HG03354 (cell line): ENCODE measurements around the gene CDC14A.
A peak's percentile ranks its signal among the peaks of the same experiment; 100 is the strongest.

Source experiments
- ATAC-seq: cut with Tn5 transposase; IDR thresholded peaks from one replicate; pipeline ENCODE4 v1.9.1; 2021; ENCODE audit warnings: mild to moderate bottlenecking; ENCODE audit not compliant: unreplicated experiment, poor library complexity, severe bottlenecking

Gene CDC14A

GRCh38 chr1:100438375-100438774 is 86.1 kb downstream of the CDC14A start:
- ATAC-seq, result no peak

- ATAC-seq, result no peak
Measured at GRCh38 chr1:100438789-100439188, 86.5 kb downstream of the CDC14A start.

- no peak for ATAC-seq
Measured at GRCh38 chr1:100440075-100440809, 87.9 kb downstream of the CDC14A start.

GRCh38 chr1:100441146-100441545 is 88.8 kb downstream of the CDC14A start:
- ATAC-seq, result no peak

- ATAC-seq, result no peak
Measured at GRCh38 chr1:100441651-100442050, 89.3 kb downstream of the CDC14A start.

GRCh38 chr1:100443811-100444571 is 91.7 kb downstream of the CDC14A start:
- ATAC-seq, result peak; percentile 70

GRCh38 chr1:100445565-100445964 is 93.3 kb downstream of the CDC14A start:
- ATAC-seq, result no peak

- no peak for ATAC-seq
Measured at GRCh38 chr1:100448366-100448765, 96.1 kb downstream of the CDC14A start.

GRCh38 chr1:100449477-100449876 is 97.2 kb downstream of the CDC14A start:
- peak; percentile 75 for ATAC-seq

GRCh38 chr1:100452641-100453040 is 100.3 kb downstream of the CDC14A start:
- ATAC-seq, result peak; percentile 74

- no peak for ATAC-seq
Measured at GRCh38 chr1:100455478-100456072, 103.3 kb downstream of the CDC14A start.

GRCh38 chr1:100456880-100457279 is 104.6 kb downstream of the CDC14A start:
- no peak for ATAC-seq

GRCh38 chr1:100457683-100458082 is 105.4 kb downstream of the CDC14A start:
- ATAC-seq, result no peak

- ATAC-seq, result no peak
Measured at GRCh38 chr1:100458661-100459357, 106.5 kb downstream of the CDC14A start.

GRCh38 chr1:100459358-100460114 is 107.2 kb downstream of the CDC14A start:
- peak; percentile 90 for ATAC-seq

GRCh38 chr1:100461222-100461621 is 108.9 kb downstream of the CDC14A start:
- ATAC-seq, result no peak

- no peak for ATAC-seq
Measured at GRCh38 chr1:100462326-100463025, 110.2 kb downstream of the CDC14A start.

- ATAC-seq, result peak; percentile 90
Measured at GRCh38 chr1:100463791-100464424, 111.6 kb downstream of the CDC14A start.
